Occipital lobe (tissue), 2 donors: ENCODE data around the gene OR52N5. TPM values are rescaled to one million over a fixed set of nuclear protein-coding genes. Genes with fewer than 3 reads are reported as not detected.
A peak's percentile ranks its signal among the peaks of the same experiment; 100 is the strongest.

Source experiments
- DNase-seq: peaks from one replicate; lab custom pipeline; 2025; lab: John Stamatoyannopoulos, UW
- total RNA-seq: library from RNA; depleted of rRNA; stranded (reverse); fragments of >200 nt; gene quantifications from one replicate; pipeline ENCODE4 v1.2.3, GENCODE V29; 2014

Gene OR52N5
- not detected for total RNA-seq

- no peak for DNase-seq
Observed at GRCh38 chr11:5783255-5783654, at the start of gene OR52N5. Gene OR52N5 (minus strand): TSS chr11:5783355. CDS start chr11:5778634, 4,721 bp downstream.

- no peak for DNase-seq
Observed at GRCh38 chr11:5831196-5831829, 48.2 kb upstream of the OR52N5 start.

GRCh38 chr11:5818245-5818886 is 35.2 kb upstream of the OR52N5 start:
- no peak for DNase-seq

GRCh38 chr11:5815534-5815933 is 32.4 kb upstream of the OR52N5 start:
- no peak for DNase-seq

GRCh38 chr11:5809905-5810795 is 27.0 kb upstream of the OR52N5 start:
- no peak for DNase-seq

GRCh38 chr11:5809122-5809519 is 26.0 kb upstream of the OR52N5 start:
- DNase-seq, result no peak

GRCh38 chr11:5808500-5809121 is 25.5 kb upstream of the OR52N5 start, which contains the start of gene OR52N2:
Gene OR52N2 (plus strand): TSS chr11:5808924. CDS start chr11:5820336, 11,412 bp downstream.
- DNase-seq, result peak; percentile 52

GRCh38 chr11:5807580-5807979 is 24.4 kb upstream of the OR52N5 start:
- no peak for DNase-seq

GRCh38 chr11:5803982-5804381 is 20.8 kb upstream of the OR52N5 start:
- DNase-seq, result no peak

GRCh38 chr11:5796541-5796940 is 13.4 kb upstream of the OR52N5 start:
- DNase-seq, result no peak

- no peak for DNase-seq
Observed at GRCh38 chr11:5791165-5791564, 8.0 kb upstream of the OR52N5 start, which contains the start of gene OR52N1. Gene OR52N1 (minus strand): TSS chr11:5791265. CDS start chr11:5788816, 2,449 bp downstream.

GRCh38 chr11:5767056-5767455 is 16.1 kb downstream of the OR52N5 start:
- no peak for DNase-seq

- no peak for DNase-seq
Observed at GRCh38 chr11:5753943-5754342, 29.2 kb downstream of the OR52N5 start, which contains the start of gene OR52N4. Gene OR52N4 (plus strand): TSS chr11:5754243. CDS start chr11:5754741, 498 bp downstream.

- DNase-seq, result no peak
Observed at GRCh38 chr11:5749836-5750235, 33.3 kb downstream of the OR52N5 start.

GRCh38 chr11:5746614-5747013 is 36.5 kb downstream of the OR52N5 start:
- no peak for DNase-seq

- DNase-seq, result no peak
Observed at GRCh38 chr11:5738431-5738830, 44.7 kb downstream of the OR52N5 start.

GRCh38 chr11:5737670-5738392 is 45.3 kb downstream of the OR52N5 start:
- no peak for DNase-seq

GRCh38 chr11:5737091-5737490 is 46.1 kb downstream of the OR52N5 start:
- no peak for DNase-seq

- no peak for DNase-seq
Observed at GRCh38 chr11:5736396-5736795, 46.8 kb downstream of the OR52N5 start, which contains the start of gene OR56B1. Gene OR56B1 (plus strand): TSS chr11:5736448. CDS start chr11:5736517, 69 bp downstream.

- no peak for DNase-seq
Observed at GRCh38 chr11:5727691-5728090, 55.5 kb downstream of the OR52N5 start.

GRCh38 chr11:5726351-5726750 is 56.8 kb downstream of the OR52N5 start:
- no peak for DNase-seq
